Fibroblast of mammary gland (primary cell): ENCODE results near the gene MAPK14.

Source experiments
- DNase-seq: peaks from one replicate; pipeline ENCODE4 v3.0.0-alpha.2; 2010; ENCODE audit warnings: low read depth
- H3K4me3 ChIP-seq: 2 replicates; pipeline ENCODE4 v1.5.1; 2011; ENCODE audit warnings: low read depth, mild to moderate bottlenecking, low read length, moderate library complexity; ENCODE audit not compliant: control insufficient read depth
- TF ChIP-seq, protein P1 (sequence below): conservative IDR thresholded peaks from 2 replicates; pipeline ENCODE4 v1.5.1; 2011; ENCODE audit warnings: low read depth, low read length, inconsistent platforms; ENCODE audit not compliant: control insufficient read depth, insufficient read depth

MAPK14 gene

DNA sequence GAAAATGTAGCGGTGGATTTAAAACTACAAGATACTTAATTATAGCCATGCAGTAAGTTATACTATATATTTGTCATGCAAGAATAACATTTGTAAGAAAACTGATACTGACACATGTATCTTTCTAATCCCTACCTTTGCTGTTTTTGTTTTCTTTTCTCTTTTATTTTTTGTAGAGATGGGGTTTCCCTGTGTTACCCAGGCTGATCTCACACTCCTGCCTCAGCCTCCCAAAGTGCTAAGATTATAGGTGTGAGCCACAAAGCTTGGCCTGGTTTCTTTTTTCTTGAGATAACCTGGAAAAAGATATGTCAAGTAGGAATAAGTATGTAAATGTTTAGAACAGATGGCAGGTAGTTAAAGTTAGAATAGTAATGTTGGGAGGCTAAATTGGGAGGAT is 44.1 kb downstream of the MAPK14 start:
- TF ChIP-seq, protein P1, sequence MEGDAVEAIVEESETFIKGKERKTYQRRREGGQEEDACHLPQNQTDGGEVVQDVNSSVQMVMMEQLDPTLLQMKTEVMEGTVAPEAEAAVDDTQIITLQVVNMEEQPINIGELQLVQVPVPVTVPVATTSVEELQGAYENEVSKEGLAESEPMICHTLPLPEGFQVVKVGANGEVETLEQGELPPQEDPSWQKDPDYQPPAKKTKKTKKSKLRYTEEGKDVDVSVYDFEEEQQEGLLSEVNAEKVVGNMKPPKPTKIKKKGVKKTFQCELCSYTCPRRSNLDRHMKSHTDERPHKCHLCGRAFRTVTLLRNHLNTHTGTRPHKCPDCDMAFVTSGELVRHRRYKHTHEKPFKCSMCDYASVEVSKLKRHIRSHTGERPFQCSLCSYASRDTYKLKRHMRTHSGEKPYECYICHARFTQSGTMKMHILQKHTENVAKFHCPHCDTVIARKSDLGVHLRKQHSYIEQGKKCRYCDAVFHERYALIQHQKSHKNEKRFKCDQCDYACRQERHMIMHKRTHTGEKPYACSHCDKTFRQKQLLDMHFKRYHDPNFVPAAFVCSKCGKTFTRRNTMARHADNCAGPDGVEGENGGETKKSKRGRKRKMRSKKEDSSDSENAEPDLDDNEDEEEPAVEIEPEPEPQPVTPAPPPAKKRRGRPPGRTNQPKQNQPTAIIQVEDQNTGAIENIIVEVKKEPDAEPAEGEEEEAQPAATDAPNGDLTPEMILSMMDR: no peak
- no peak overlapping the region for H3K4me3 ChIP-seq
- DNase-seq: no peak

DNA sequence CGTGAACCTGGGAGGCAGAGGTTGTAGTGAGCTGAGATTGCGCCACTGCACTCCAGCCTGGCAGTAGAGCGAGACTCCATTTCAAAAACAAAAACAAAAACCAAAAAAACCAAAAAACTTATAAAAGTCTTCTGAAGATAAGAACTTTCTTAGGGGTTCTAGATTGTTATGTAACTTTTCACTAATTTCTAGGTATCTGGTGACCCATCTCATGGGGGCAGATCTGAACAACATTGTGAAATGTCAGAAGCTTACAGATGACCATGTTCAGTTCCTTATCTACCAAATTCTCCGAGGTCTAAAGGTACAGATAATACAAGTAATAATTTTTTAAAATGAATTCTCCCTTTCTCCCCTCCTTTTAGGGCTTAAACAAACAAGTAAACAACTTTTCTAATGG is 45.1 kb downstream of the MAPK14 start:
- H3K4me3 ChIP-seq: no peak overlapping the region
- TF ChIP-seq, protein P1: no peak
- DNase-seq: no peak

DNA sequence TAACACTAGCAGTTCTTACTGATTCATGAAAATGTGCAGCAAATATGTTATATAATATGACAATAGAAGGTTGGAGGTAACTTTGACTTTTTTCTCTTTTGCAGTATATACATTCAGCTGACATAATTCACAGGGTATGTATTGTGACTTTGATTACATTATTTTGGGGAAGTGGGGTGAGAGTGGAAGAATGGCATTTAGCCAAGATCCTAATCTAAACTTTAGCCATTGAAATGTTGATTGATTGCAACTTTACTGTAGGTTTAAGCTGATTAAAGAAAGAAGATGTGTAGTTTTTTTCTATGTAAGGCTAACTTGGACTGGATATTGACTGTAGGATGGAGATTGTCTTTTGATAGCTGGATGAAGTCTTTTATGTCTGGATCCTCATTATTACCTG is 46.0 kb downstream of the MAPK14 start:
- TF ChIP-seq, protein P1: peak; percentile 2
- DNase-seq: no peak

DNA sequence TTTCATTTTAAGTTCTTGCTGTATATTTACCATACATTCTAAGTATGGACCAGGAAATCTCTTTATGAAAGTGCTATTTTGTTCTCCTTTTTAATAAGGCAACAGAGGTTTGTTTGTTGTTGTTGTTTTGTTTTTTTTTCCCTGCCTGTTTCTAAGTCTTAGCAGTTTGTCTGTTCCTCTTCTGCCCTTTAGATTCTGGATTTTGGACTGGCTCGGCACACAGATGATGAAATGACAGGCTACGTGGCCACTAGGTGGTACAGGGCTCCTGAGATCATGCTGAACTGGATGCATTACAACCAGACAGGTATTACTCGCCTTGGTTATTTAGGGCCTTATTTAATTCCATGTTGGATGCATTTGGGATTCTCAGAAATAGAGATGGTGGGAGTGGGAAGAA is 48.0 kb downstream of the MAPK14 start:
- no peak overlapping the region for H3K4me3 ChIP-seq
- DNase-seq: no peak
- TF ChIP-seq, protein P1: no peak

More for the DNA sequence above, 46.0 kb downstream of the MAPK14 start:
- H3K4me3 ChIP-seq: no peak overlapping the region

DNA sequence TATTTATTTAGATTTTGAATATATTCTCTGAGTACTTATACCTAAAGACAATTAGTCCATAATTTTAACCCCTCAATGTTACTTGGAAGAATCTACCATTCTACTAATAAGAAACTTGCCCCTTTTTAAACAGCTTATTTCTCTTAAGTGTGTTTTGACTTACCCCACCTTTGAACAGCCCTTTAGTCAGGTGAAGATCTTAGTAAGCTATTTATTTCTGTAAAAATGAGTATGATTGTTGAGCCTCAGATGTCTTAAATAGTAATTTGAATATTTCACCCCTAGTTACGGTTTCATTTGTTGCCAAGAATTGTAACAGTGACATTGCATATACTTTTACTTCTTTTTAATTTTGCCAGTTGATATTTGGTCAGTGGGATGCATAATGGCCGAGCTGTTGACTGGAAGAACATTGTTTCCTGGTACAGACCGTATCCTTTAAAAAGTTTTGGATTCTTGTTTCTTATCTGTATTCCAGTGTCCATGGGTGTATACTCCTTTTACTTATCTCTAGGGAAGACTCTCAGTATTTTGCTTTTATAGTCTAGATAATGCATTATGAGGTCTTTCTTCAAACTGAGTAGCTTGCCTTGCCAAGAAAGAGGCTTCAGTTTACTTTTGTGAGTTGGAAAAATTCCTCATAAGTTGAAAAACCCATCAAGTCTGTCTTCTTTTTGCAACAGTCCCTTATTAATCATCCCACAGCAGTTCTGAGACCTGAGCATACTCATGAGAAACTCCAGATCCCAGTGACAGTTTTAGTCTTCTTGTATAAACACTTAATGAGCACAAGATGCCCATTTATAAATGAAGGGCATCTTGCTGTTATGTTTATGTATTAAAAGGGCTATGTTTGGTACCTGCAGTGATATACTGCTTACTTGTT is 48.8 kb downstream of the MAPK14 start:
- DNase-seq: no peak
- TF ChIP-seq, protein P1: no peak

DNA sequence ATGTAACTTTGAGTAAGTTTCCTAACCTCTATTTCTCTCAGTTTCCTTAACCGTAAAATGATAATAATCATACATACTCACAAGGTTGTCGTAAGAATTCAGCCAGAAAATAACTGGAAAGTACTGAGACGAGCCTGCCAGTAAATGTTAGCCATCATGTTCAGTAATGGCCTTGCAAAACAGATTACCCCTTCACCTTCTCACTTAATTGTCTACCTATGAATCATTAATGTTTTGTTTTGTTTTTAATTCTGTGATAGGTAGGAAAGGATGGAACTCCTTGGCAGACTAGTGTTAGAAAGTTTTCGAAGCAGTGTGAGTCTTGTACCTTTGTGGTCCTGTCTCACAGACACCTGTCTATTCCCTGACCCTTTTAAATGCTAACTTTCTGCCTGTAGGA is 50.6 kb downstream of the MAPK14 start:
- DNase-seq: no peak
- H3K4me3 ChIP-seq: no peak overlapping the region
- TF ChIP-seq, protein P1: no peak

More for the DNA sequence above, 48.8 kb downstream of the MAPK14 start:
- H3K4me3 ChIP-seq: no peak overlapping the region
